Esophagus muscularis mucosa (tissue), 4 donors: ENCODE measurements around the gene MEX3A. TPM values are rescaled to one million over a fixed set of nuclear protein-coding genes. Genes with fewer than 3 reads are reported as not detected.
A peak's percentile ranks its signal among the peaks of the same experiment; 100 is the strongest.

Experiments
- DNase-seq: peaks from one replicate; pipeline ENCODE4 v3.0.0-alpha.2; 2017; ENCODE audit errors: extremely low spot score
- H3K27ac ChIP-seq, 4 donors: fragments of 200-600 bp; sonication (generic); replicated peaks in 1 of 4; 1 replicate in 3 of 4; 2 replicates in 1 of 4; pipeline ENCODE4 v1.5.1; 2016 to 2019; ENCODE audit warnings: mild to moderate bottlenecking in 1 of 4
- H3K27me3 ChIP-seq, 4 donors: fragments of 200-600 bp; sonication (generic); one replicate each; pipeline versions ENCODE4 v1.5.1 to v1.6.0; 2016 to 2019
- H3K36me3 ChIP-seq, 4 donors: fragments of 200-600 bp; sonication (generic); one replicate each; pipeline ENCODE4 v1.5.1; 2016 to 2019
- H3K4me1 ChIP-seq, 4 donors: fragments of 200-600 bp; sonication (generic); one replicate each; pipeline ENCODE4 v1.5.1; 2016 to 2019
- H3K4me3 ChIP-seq, 4 donors: fragments of 200-600 bp; sonication (generic); 1 replicate in 2 of 4; 2 replicates in 2 of 4; pipeline ENCODE4 v1.5.1; 2016 to 2019; ENCODE audit warnings: mild to moderate bottlenecking in 4 of 4, moderate library complexity in 1 of 4
- H3K9me3 ChIP-seq, 4 donors: fragments of 200-600 bp; sonication (generic); 1 replicate in 3 of 4; 2 replicates in 1 of 4; pipeline ENCODE4 v1.5.1; 2016 to 2019
- CTCF ChIP-seq, 3 experiments: fragments of 200-600 bp in 2 of 3; fragments of 450-650 bp in 1 of 3; sonication (generic) in 2 of 3; IDR thresholded peaks; one replicate each; pipeline ENCODE4 v1.5.1; 2017 to 2019; ENCODE audit warnings: antibody characterized with exemption in 3 of 3, mild to moderate bottlenecking in 2 of 3, moderate library complexity in 1 of 3
- EP300 ChIP-seq: sonication (generic); formaldehyde crosslinking; IDR thresholded peaks from one replicate; pipeline ENCODE4 v1.6.1; 2017; ENCODE audit warnings: antibody characterized with exemption
- POLR2A ChIP-seq: fragments of 450-650 bp; IDR thresholded peaks from one replicate; pipeline ENCODE4 v1.6.1; 2017; ENCODE audit warnings: antibody characterized with exemption, moderate library complexity, mild to moderate bottlenecking, low read depth
- POLR2AphosphoS5 ChIP-seq, 2 donors: sonication (generic); formaldehyde crosslinking; IDR thresholded peaks; one replicate each; pipeline ENCODE4 v1.6.1; 2017; ENCODE audit warnings: antibody characterized with exemption in 2 of 2
- WGBS: methylation state at CpG from one replicate; pipeline ENCODE4 v1.1.5; 2018; 5-methylcytosine and 5-hydroxymethylcytosine counted together
- intact Hi-C: fragments of 100-400 bp; cut with DNase I; formaldehyde crosslinking; loops from one replicate; pipeline ENCODE4 v1.15.1; 2023
- total RNA-seq, 4 donors: library from RNA; depleted of rRNA; stranded (reverse); fragments of >200 nt; gene quantifications; one replicate each; pipeline versions ENCODE4 v1.1.0 to v1.2.1, GENCODE V29; 2016

MEX3A gene
- total RNA-seq, 4 donors from 2014 or later = under 0.01 to 1.6 (median 0.66) TPM

GRCh38 chr1:156056326-156056849 is 25.9 kb downstream of the MEX3A start:
- Histone ChIP-seq H3K4me3 (no peak overlapping the region), H3K36me3 (peaks cover 6 to 28% (median 11%) of the 10 kb centered on the region in 4 donors), H3K27ac (no peak overlapping the region), H3K4me1 (peaks cover 21 to 32% (median 30%) of the 10 kb centered on the region in 4 donors), H3K9me3 (no peaks in the 10 kb centered on the region), H3K27me3 (no peaks in the 10 kb centered on the region)
- TF ChIP-seq POLR2AphosphoS5 (IDR thresholded peaks at IDR 0.05) (no peak), POLR2A (no peak), CTCF (IDR thresholded peaks at IDR 0.05) (no peak), EP300 (no peak)
- intact Hi-C loops = no loop called here
- WGBS = 100% methylated on average over 1 of the region's 1 CpG
- no peak for DNase-seq

- Histone ChIP-seq H3K27me3 (no peaks in the 10 kb centered on the region), H3K9me3 (no peaks in the 10 kb centered on the region), H3K27ac (peak overlapping the region; percentile 91 to 96 (median 94)), H3K36me3 (peaks cover 6 to 37% (median 19%) of the 10 kb centered on the region in 4 donors), H3K4me3 (peak overlapping the region; percentile 70 to 100 (median 93)), H3K4me1 (peaks cover 21 to 32% (median 31%) of the 10 kb centered on the region in 4 donors)
- no peak for DNase-seq
- intact Hi-C loops = no loop called here
- 44% methylated on average over 7 of the region's 17 CpGs for WGBS
- TF ChIP-seq EP300 (no peak), CTCF (IDR thresholded peaks at IDR 0.05) (no peak), POLR2A (no peak), POLR2AphosphoS5 (IDR thresholded peaks at IDR 0.05) (no peak)
Measured at GRCh38 chr1:156055281-156056048, 26.8 kb downstream of the MEX3A start.

GRCh38 chr1:156054500-156055280 is 27.6 kb downstream of the MEX3A start, which contains the start of gene LAMTOR2:
LAMTOR2 (plus strand) TSS chr1:156054782; CDS start chr1:156054890, 108 bp downstream.
- peak in 1 of 3 experiments; percentile 43 for TF ChIP-seq CTCF (IDR thresholded peaks at IDR 0.05)
- peak; percentile 87 to 96 for TF ChIP-seq POLR2AphosphoS5 (IDR thresholded peaks at IDR 0.05)
- TF ChIP-seq EP300 = no peak
- no peak for TF ChIP-seq POLR2A
- no peaks in the 10 kb centered on the region for H3K9me3 ChIP-seq
- WGBS = 0% methylated on average over 7 of the region's 53 CpGs
- H3K27me3 ChIP-seq = no peaks in the 10 kb centered on the region
- H3K4me1 ChIP-seq = peaks cover 21 to 32% (median 31%) of the 10 kb centered on the region in 4 donors
- intact Hi-C loops = no loop called here
- H3K27ac ChIP-seq = peak within 1 kb of the TSS; percentile 91 to 96 (median 94)
- peaks cover 6 to 45% (median 27%) of the 10 kb centered on the region in 4 donors for H3K36me3 ChIP-seq
- DNase-seq = peak; percentile 99
- H3K4me3 ChIP-seq = peak within 1 kb of the TSS; percentile 70 to 100 (median 93)

- DNase-seq = peak; percentile 95
- no peaks in the 10 kb centered on the region for H3K9me3 ChIP-seq
- WGBS = 0% methylated on average over 25 of the region's 49 CpGs
- H3K4me3 ChIP-seq = peak within 1 kb of the TSS; percentile 70 to 100 (median 93)
- H3K4me1 ChIP-seq = peaks cover 21 to 32% (median 31%) of the 10 kb centered on the region in 4 donors
- no peaks in the 10 kb centered on the region for H3K27me3 ChIP-seq
- H3K36me3 ChIP-seq = peaks cover 6 to 50% (median 34%) of the 10 kb centered on the region in 4 donors
- intact Hi-C loops = no loop called here
- TF ChIP-seq POLR2AphosphoS5 (IDR thresholded peaks at IDR 0.05) (peak; percentile 9 to 57), POLR2A (no peak), CTCF (IDR thresholded peaks at IDR 0.05) (peak; percentile 33 to 72 (median 47))
- peak within 1 kb of the TSS; percentile 91 to 96 (median 94) for H3K27ac ChIP-seq
Measured at GRCh38 chr1:156053768-156054499, 28.3 kb downstream of the MEX3A start, which contains the start of gene UBQLN4. UBQLN4 (minus strand) TSS chr1:156053798; CDS start chr1:156053701, 97 bp downstream.
